H1 (cell line): ENCODE measurements around the gene TCERG1L. TPM values are rescaled to one million over a fixed set of nuclear protein-coding genes. Genes with fewer than 3 reads are reported as not detected.

Experiments used
- CTCF ChIA-PET: fragments of 300-600 bp; sonication (Branson Sonifier 250); formaldehyde crosslinking; loops from one replicate; lab custom pipeline; 2021; ENCODE audit not compliant: partially characterized antibody; lab: Charles Lee
- POLR2A ChIA-PET: fragments of 300-600 bp; sonication (Branson Sonifier 250); formaldehyde crosslinking; loops from one replicate; lab custom pipeline; 2021; ENCODE audit warnings: inconsistent platforms; ENCODE audit not compliant: partially characterized antibody; lab: Charles Lee
- DNase-seq, 2 experiments: peaks; one replicate each; pipeline versions ENCODE4 v3.0.0 to v3.0.0-alpha.2; 2010 to 2022; ENCODE audit warnings: low spot score in 2 of 2, low read depth in 1 of 2, mixed read lengths in 1 of 2
- FAIRE-seq: peaks from 2 replicates; lab custom pipeline; 2011; peaks lifted over from hg19 to GRCh38; lab: Jason Lieb, UNC
- H2AFZ ChIP-seq: 2 replicates; pipeline ENCODE4 v1.8.1; 2012; ENCODE audit warnings: low read length, inconsistent platforms
- H2AK5ac ChIP-seq: 2 replicates; pipeline ENCODE4 v1.6.1; 2013; ENCODE audit warnings: low read depth, low read length
- H2BK120ac ChIP-seq: replicated peaks from 2 replicates; pipeline ENCODE3; 2013; ENCODE audit warnings: low read depth, low read length, inconsistent platforms
- H2BK12ac ChIP-seq: 2 replicates; pipeline ENCODE4 v1.6.1; 2013; ENCODE audit warnings: low read depth, low read length
- H2BK15ac ChIP-seq: 2 replicates; pipeline ENCODE4 v1.6.1; 2013; ENCODE audit warnings: low read length
- H2BK20ac ChIP-seq: 2 replicates; pipeline ENCODE4 v1.6.1; 2013; ENCODE audit warnings: low read length
- H2BK5ac ChIP-seq: 2 replicates; pipeline ENCODE4 v1.6.1; 2013; ENCODE audit warnings: low read depth, low read length
- H3K14ac ChIP-seq: 2 replicates; pipeline ENCODE4 v1.6.1; 2013; ENCODE audit warnings: inconsistent platforms; ENCODE audit not compliant: insufficient read length
- H3K18ac ChIP-seq: 2 replicates; pipeline ENCODE4 v1.6.1; 2013; ENCODE audit warnings: low read length; ENCODE audit errors: extremely low read depth
- H3K23ac ChIP-seq: 2 replicates; pipeline ENCODE4 v1.6.1; 2013; ENCODE audit warnings: inconsistent platforms; ENCODE audit not compliant: insufficient read length
- H3K23me2 ChIP-seq: 2 replicates; pipeline ENCODE4 v1.6.1; 2013; ENCODE audit warnings: low read depth, low read length
- H3K27ac ChIP-seq: 2 replicates; pipeline ENCODE4 v1.6.1; 2011; ENCODE audit warnings: low read depth, low read length, inconsistent platforms
- H3K27me3 ChIP-seq, 4 experiments: replicated peaks in 1 of 4; 1 replicate in 1 of 4; 2 replicates in 3 of 4; pipeline versions ENCODE4 v1.6.1 to v1.8.1; 2011 to 2013; ENCODE audit warnings: low read length in 3 of 4, mild to moderate bottlenecking in 3 of 4, inconsistent platforms in 2 of 4, mixed read lengths in 2 of 4, moderate library complexity in 1 of 4; ENCODE audit not compliant: control insufficient read depth in 3 of 4, insufficient read depth in 3 of 4; ENCODE audit errors: extremely low read depth in 1 of 4
- H3K36me3 ChIP-seq, 4 experiments: 2 replicates each; pipeline versions ENCODE4 v1.6.1 to v1.8.1; 2011 to 2013; ENCODE audit warnings: mild to moderate bottlenecking in 4 of 4, low read length in 3 of 4, moderate library complexity in 2 of 4, control low read depth in 1 of 4, inconsistent platforms in 1 of 4; ENCODE audit not compliant: insufficient read depth in 4 of 4, control insufficient read depth in 2 of 4
- H3K4ac ChIP-seq: replicated peaks from 2 replicates; pipeline ENCODE3; 2013; ENCODE audit warnings: low read length, low read depth, mixed read lengths, inconsistent platforms; ENCODE audit not compliant: insufficient read length
- H3K4me1 ChIP-seq, 4 experiments: replicated peaks in 1 of 4; 1 replicate in 1 of 4; 2 replicates in 3 of 4; pipeline versions ENCODE4 v1.6.1 to v1.8.1; 2011 to 2013; ENCODE audit warnings: low read length in 3 of 4, inconsistent platforms in 2 of 4, mixed read lengths in 1 of 4; ENCODE audit not compliant: insufficient read depth in 4 of 4, control insufficient read depth in 3 of 4
- H3K4me2 ChIP-seq, 2 experiments: 2 replicates each; pipeline versions ENCODE4 v1.6.1 to v1.8.1; 2011 to 2013; ENCODE audit warnings: low read depth in 2 of 2, low read length in 2 of 2, control low read depth in 1 of 2, inconsistent platforms in 1 of 2, mild to moderate bottlenecking in 1 of 2; ENCODE audit not compliant: insufficient read depth in 1 of 2
- H3K4me3 ChIP-seq, 4 experiments: fragments of 200-600, 300-600 bp in 1 of 4; sonication (generic), shearing (Covaris generic), sonication (Bioruptor Twin) in 1 of 4; 2 replicates each; pipeline versions ENCODE4 v1.5.1 to v1.8.1; 2011 to 2016; ENCODE audit warnings: low read length in 4 of 4, low read depth in 3 of 4, control low read depth in 2 of 4, inconsistent platforms in 2 of 4, mild to moderate bottlenecking in 2 of 4, mixed read lengths in 1 of 4, moderate library complexity in 1 of 4; ENCODE audit not compliant: insufficient read depth in 2 of 4; ENCODE audit errors: extremely low read depth in 1 of 4
- H3K56ac ChIP-seq: replicated peaks from 2 replicates; pipeline ENCODE3; 2013; ENCODE audit warnings: low read depth, mild to moderate bottlenecking, mixed read lengths, low read length, inconsistent platforms; ENCODE audit not compliant: insufficient read length
- H3K79me1 ChIP-seq: 2 replicates; pipeline ENCODE4 v1.6.1; 2013; ENCODE audit warnings: low read depth, low read length, control low read depth
- H3K79me2 ChIP-seq, 2 experiments: 2 replicates each; pipeline versions ENCODE4 v1.6.1 to v1.8.1; 2012 to 2013; ENCODE audit warnings: low read length in 2 of 2, mild to moderate bottlenecking in 2 of 2, inconsistent platforms in 1 of 2; ENCODE audit not compliant: insufficient read depth in 2 of 2, control insufficient read depth in 1 of 2
- H3K9ac ChIP-seq, 4 experiments: replicated peaks in 1 of 4; 1 replicate in 1 of 4; 2 replicates in 3 of 4; pipeline versions ENCODE4 v1.6.1 to v1.8.1; 2011 to 2013; ENCODE audit warnings: low read depth in 3 of 4, low read length in 3 of 4, control low read depth in 2 of 4, mild to moderate bottlenecking in 2 of 4, moderate library complexity in 2 of 4, inconsistent platforms in 1 of 4; ENCODE audit errors: extremely low read depth in 1 of 4
- H3K9me3 ChIP-seq, 2 experiments: 2 replicates each; pipeline versions ENCODE4 v1.6.1 to v1.8.1; 2012 to 2013; ENCODE audit warnings: mild to moderate bottlenecking in 2 of 2, moderate library complexity in 2 of 2, control low read depth in 1 of 2, inconsistent platforms in 1 of 2, low read depth in 1 of 2, low read length in 1 of 2, mixed read lengths in 1 of 2; ENCODE audit not compliant: insufficient read depth in 2 of 2
- H4K20me1 ChIP-seq, 2 experiments: replicated peaks in 1 of 2; 2 replicates each; pipeline versions ENCODE3 to v1.8.1; 2011 to 2013; ENCODE audit warnings: inconsistent platforms in 2 of 2, low read length in 2 of 2, mild to moderate bottlenecking in 1 of 2; ENCODE audit not compliant: insufficient read depth in 2 of 2, control insufficient read depth in 1 of 2
- H4K5ac ChIP-seq: 2 replicates; pipeline ENCODE4 v1.6.1; 2013; ENCODE audit warnings: low read length, low read depth, mixed read lengths, inconsistent platforms; ENCODE audit not compliant: insufficient read length
- H4K8ac ChIP-seq: 2 replicates; pipeline ENCODE4 v1.8.0; 2013; ENCODE audit warnings: mild to moderate bottlenecking, moderate library complexity, low read length, inconsistent platforms; ENCODE audit not compliant: insufficient read depth; ENCODE audit errors: extremely low read depth
- H4K91ac ChIP-seq: replicated peaks from 2 replicates; pipeline ENCODE3; 2013; ENCODE audit warnings: low read length, mixed read lengths, inconsistent platforms; ENCODE audit not compliant: insufficient read length
- CHD2 ChIP-seq: IDR thresholded peaks from 2 replicates; pipeline ENCODE4 v1.6.1; 2012; ENCODE audit warnings: low read length, improper control_type of control experiment
- JUND ChIP-seq: IDR thresholded peaks from 2 replicates; pipeline ENCODE4 v1.6.1; 2011; ENCODE audit warnings: mild to moderate bottlenecking, improper control_type of control experiment, low read length
- WGBS, 2 experiments: shearing (Covaris generic) in 1 of 2; methylation state at CpG; one replicate each; pipeline versions ENCODE4 v1.1.6 to v1.1.7; 2013 to 2015; ENCODE audit warnings: low lambda C conversion rate in 2 of 2, mixed read lengths in 2 of 2, inconsistent platforms in 1 of 2, low coverage in 1 of 2, missing lambda C conversion rate in 1 of 2; ENCODE audit not compliant: insufficient replicate concordance in 2 of 2, insufficient coverage in 1 of 2, insufficient read length in 1 of 2; ENCODE audit errors: extremely low coverage in 1 of 2, missing lambda C conversion rate in 1 of 2; 5-methylcytosine and 5-hydroxymethylcytosine counted together
- polyA plus RNA-seq, 7 experiments: library from polyadenylated mRNA; depleted of rRNA in 3 of 7; stranded (reverse) in 5 of 7; unstranded in 2 of 7; fragments of >200 nt in 5 of 7; fragments of 200-250 nt in 2 of 7; gene quantifications; 1 replicate in 5 of 7; 2 replicates in 1 of 7; 4 replicates in 1 of 7; pipeline versions ENCODE4 v1.2.1 to v1.2.3, GENCODE V29; 2011 to 2013; ENCODE audit warnings: missing spikeins in 2 of 7, mixed read lengths in 2 of 7
- total RNA-seq: library from RNA; stranded (reverse); fragmentation: NEBNext Ultra II Directional; extraction: Animal tissue kit (Norgen Biotek cat#: 25700); gene quantifications from 2 replicates; pipeline ENCODE4 v1.2.1, GENCODE V29; 2021

Gene TCERG1L
- total and polyA plus RNA-seq, 2 of the 8 experiments (the other 6 are each of a cell fraction or from before 2014, with no cell fraction given), result 3.9 to 6.9 TPM

- no peak overlapping the region for H4K8ac ChIP-seq
- H3K18ac ChIP-seq, result no peak overlapping the region
- H3K36me3 ChIP-seq, result no peaks in the 10 kb centered on the region; a peak in 1 of 8 replicates
- H2AK5ac ChIP-seq, result no peak overlapping the region
- no peak overlapping the region for H3K23ac ChIP-seq
- no peak overlapping the region for H2BK15ac ChIP-seq
- H4K91ac ChIP-seq, result no peak overlapping the region
- WGBS, 2 experiments, result 70% methylated on average over 5 of the region's 6 CpGs; no CpG with 5 or more reads in 1 of the 2 experiments
- no peak overlapping the region for H2BK120ac ChIP-seq
- no peak overlapping the region; a peak in 1 of 4 replicates for H3K4me2 ChIP-seq
- H3K4ac ChIP-seq, result no peak overlapping the region
- no peak overlapping the region for H2AFZ ChIP-seq
- H4K20me1 ChIP-seq, result no peaks in the 10 kb centered on the region
- no peak overlapping the region for H3K14ac ChIP-seq
- H2BK20ac ChIP-seq, result no peak overlapping the region
- H3K79me1 ChIP-seq, result no peaks in the 10 kb centered on the region
- POLR2A ChIA-PET, result no interaction called here
- no peak overlapping the region for H4K5ac ChIP-seq
- FAIRE-seq (no peak), DNase-seq (no peak)
- no peaks in the 10 kb centered on the region for H3K79me2 ChIP-seq
- CTCF ChIA-PET, result interaction anchor here (0.5 to 2.5 kb wide), 14 partner anchors 8 to 475 kb away, joined by 3 to 11 read pairs (median 3); no protein-coding TSS in a partner anchor
- H3K27me3 ChIP-seq, result peaks cover 0 to 14% (median 5%) of the 10 kb centered on the region in 4 experiments; a peak in 5 of 7 replicates
- TF ChIP-seq CHD2 (no peak), JUND (no peak)
- H3K4me3 ChIP-seq, result no peak overlapping the region
- no peak overlapping the region for H3K27ac ChIP-seq
- H3K56ac ChIP-seq, result no peak overlapping the region
- H3K4me1 ChIP-seq, result peaks cover 3 to 11% (median 3%) of the 10 kb centered on the region in 4 experiments; a peak in 6 of 7 replicates
- no peak overlapping the region for H3K9ac ChIP-seq
- no peak overlapping the region for H2BK5ac ChIP-seq
- no peak overlapping the region for H2BK12ac ChIP-seq
- H3K23me2 ChIP-seq, result peaks cover 14% of the 10 kb centered on the region; the same call in 1 of the 2 replicates
- H3K9me3 ChIP-seq, result no peaks in the 10 kb centered on the region
Observed at GRCh38 chr10:131313377-131313776, 1.9 kb upstream of the TCERG1L start.
